CD4-positive, alpha-beta T cell treated with Interferon alpha-2 for 1 hour (primary cell): ENCODE data around the gene MFRP.
"Not testable (repeated sequence)": the region's sequence is repeated elsewhere in the genome, so short reads cannot be mapped to it uniquely, and the experiment has no call there.

Source experiments
- DNase-seq, 2 donors: peaks; one replicate each; pipeline ENCODE4 v3.0.0-alpha.2; 2020 to 2022

Gene MFRP

DNA sequence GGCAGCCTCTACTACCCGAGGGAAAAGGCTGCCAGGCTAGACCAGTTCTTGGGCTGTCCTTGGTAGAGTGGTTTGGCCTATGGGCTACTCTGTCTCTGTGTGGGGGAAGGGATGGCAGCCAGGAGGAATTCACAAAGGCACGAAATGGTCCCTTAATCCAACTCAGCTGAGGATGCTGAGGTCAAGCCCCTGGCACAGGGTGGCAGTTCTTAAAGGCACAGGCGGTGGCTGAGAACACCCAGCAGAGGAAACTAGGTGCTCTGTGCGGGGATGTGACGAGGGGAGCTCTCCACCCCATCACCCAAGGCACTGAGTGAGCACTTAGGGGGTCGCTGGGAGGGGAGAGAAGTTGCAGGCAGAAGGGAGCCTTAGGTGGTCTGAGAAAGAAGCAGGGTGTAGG is at the start of gene MFRP:
MFRP (minus strand) TSS at position 101 of the 400 bp plus-strand sequence. CDS start 192 bp downstream, outside the sequence.
- DNase-seq = no peak

DNA sequence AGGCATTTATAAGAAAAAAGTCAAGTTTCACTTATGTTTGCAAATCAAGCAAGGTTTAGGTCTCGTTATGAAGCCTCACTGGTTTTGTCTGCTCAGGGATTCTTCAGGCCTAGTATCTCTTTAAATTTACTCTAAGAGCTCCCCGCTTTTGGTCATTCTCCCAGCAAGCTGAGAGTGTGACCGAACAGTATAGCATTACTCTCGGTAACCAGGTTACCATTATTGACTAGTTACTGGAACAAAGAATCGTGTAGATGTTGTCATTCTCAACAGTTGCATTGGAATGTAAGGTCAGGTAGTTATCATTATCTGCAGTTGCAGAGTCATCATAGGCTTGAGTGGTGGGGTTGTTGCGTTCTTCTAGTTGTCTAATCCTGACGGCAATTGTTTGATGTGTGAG is 44.8 kb upstream of the MFRP start:
- no peak for DNase-seq

DNA sequence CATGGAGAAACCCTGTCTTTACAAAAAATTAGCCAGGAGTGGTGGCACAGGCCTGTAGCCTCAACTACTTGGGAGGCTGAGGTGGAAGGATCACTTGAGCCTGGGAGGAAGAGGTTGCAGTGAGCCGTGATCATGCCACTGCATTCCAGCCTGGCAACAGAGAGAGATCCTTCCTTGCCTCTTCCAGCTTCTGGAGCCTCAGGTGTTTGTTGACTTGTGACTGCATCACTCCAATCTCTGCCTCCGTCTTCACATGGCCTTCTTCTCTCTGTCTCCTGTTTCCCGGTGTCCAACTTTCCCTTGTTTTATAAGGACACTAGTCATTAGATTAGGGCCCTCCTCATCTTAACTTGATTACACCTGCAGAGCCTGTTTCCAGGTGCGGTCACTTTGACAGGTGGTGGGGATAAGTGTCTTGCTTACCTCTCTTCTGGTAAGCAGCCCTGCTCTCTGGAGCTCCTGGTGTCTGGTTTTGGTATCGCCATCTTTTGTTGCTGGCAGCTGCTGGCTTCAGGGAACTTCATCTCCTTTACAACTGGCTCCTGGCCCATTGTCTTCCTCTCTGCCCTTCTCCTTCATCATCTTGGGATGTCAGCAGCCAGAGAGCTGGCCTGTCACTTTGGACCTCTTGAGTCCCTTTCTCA is 43.2 kb upstream of the MFRP start:
- DNase-seq = peak in 1 of 2 donors; percentile 15

DNA sequence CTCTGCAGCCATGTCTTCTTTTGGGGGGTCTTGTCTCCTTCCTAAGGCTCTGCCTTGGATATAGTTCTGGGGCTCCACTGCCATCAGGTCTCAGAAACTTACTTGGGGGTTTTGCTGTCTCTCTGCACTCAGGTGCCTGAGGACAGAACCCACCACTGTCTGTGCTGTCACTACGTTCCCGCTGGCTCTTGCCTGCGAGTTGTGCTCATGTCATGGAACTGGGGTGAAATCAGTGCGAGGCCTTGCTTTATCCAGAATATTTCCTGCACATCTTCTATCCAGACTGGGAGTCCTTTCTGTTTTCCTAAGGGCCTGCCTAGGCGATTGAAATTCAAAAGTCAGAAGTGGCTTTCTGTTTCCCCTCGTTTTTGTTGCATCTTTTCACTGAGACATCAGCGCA is 41.6 kb upstream of the MFRP start:
- no peak for DNase-seq

DNA sequence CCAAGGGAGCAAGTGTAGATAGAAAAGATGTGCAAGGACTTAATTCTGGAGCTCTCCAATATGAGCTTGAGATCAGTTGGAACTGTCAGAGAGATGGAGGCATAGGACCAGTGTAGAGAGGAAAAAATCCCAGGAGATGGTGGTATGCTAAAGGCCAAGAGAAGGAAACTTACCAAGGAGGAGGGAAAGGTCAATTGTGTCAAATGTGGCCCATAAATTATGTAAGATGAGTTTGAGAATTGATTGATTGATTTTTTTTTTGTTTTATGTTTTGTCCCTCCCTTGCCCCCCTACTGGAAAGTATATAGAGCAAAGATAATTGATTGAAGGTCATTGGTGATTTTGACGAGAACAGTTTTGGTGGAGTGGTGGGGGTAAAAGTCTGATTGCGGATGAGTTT is 37.8 kb upstream of the MFRP start:
- no peak for DNase-seq

DNA sequence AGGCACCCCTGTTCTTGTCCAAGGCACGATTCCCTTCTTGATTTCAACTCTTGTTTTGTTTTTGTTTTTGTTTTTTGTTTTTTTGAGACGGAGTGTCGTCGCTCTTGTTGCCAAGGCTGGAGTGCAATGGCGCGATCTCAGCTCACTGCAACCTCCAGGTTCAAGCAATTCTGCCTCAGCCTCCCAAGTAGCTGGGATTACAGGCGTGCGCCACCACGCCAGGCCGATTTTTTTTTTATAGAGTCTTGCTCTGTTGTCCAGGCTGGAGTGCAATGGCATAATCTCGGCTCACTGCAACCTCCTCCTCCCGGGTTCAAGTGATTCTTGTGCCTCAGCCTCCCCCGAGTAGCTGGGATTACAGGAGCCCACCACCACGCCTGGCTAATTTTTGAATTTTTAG is 36.0 kb upstream of the MFRP start:
- DNase-seq = not testable (repeated sequence)

DNA sequence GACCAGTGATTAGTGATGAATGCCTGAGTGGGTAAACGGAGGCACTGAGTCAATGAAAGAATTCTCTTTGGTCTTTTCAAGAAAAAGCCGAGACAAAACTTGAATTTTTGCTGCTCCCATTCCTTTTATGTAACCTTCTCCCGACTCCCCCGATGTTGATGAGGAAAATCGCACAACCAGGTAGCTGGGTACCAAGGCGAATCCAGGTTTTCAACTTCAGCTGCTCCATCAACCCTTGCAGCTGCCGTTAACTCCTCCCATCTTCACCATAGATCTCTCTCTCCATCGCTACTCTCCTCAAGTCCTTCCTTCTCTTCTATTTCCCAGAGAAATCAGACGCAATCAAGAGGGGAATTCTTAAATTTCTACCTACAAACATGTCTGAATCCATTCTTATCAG is 35.6 kb upstream of the MFRP start:
- no peak for DNase-seq

DNA sequence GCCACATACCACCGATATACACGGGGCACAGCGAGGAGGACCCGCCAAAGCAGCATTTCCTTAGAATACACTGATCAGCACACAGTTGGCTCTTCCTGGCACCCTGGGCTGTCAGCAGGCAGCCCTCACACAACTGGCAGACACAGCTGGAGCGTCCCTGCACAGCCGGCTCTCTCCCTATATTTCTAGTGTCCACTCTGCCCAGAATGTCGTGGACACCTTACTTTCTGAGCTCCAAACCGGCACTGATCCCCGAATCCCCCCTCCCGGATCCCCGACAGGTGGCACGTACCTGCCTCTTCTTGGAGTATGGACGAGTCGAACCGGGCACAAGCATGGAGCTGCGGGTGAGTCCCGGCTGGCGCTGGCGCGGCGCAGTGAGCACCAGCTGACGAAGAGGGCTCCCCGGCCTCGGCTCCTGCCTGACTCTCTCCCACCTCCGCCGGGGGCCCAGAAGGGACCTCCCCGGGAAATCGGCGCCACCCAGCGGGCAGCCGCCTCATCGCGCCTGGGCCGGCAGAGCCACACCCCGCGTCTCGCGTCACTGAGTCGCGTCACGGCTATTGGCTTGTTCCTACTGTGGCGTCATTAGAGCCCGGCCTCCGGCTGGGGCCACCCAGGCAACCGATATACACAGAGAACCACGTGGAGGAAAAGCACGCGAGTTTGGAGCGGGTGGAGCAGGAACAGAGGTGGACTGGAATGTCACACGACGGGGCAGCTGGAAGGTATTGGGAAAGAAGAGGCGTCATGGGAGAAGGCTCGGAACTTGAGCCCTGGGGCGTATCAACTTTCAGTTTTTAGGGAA is 34.9 kb upstream of the MFRP start, which contains the start of gene USP2:
USP2 (minus strand) TSS at position 510 of the 808 bp plus-strand sequence. CDS start 8,210 bp downstream, outside the sequence.
- DNase-seq = peak; percentile 95 to 97

DNA sequence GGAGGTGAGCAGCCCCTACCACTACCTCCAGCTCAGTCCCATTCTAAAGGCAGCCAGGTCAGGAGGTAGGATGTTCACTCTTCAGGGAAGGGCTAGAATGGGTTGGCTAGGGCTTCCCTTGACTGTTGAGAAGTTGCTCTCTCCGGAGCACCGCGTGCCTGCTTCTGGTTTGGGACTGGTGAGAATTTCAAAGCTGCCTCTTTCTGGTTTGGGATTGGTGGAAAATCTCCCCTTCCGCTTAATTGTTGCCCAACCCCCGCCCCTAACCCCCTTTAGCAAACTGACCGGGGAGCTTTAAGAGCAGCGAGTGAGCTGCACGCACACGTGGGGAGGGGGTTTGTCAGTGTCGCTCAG is 34.3 kb upstream of the MFRP start:
- DNase-seq = no peak

DNA sequence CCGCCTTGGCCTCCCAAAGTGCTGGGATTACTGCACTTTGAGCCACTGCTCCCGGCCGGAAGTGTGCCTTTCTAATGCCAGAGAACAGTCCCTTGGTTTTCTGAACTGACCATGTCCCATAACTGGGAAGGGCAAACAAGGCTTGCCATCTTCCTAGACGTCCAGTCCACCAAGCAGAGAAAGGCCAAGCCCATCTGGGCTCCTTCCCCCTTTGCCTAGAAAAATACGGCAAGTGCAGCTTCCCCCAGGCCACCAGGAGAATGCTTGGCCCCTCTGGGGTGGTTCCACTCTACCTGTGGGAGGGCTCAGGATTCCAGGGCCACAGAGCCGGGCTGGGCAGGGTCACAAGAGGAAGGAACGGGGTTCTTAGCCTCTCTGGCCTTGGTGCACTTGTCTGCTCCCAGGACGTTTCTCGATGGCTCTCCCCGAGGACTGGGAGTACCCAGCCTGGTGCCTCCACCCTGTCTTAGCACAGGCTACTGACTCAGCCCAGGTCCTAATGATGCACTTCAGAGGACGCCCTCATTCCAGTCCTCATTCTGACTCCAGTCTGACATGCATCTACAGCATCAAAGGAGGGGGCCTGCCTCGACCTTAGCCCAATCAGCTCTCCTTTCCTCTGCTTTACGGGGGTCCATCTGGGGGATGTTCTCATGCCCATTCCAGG is 33.8 kb upstream of the MFRP start:
- DNase-seq = no peak

DNA sequence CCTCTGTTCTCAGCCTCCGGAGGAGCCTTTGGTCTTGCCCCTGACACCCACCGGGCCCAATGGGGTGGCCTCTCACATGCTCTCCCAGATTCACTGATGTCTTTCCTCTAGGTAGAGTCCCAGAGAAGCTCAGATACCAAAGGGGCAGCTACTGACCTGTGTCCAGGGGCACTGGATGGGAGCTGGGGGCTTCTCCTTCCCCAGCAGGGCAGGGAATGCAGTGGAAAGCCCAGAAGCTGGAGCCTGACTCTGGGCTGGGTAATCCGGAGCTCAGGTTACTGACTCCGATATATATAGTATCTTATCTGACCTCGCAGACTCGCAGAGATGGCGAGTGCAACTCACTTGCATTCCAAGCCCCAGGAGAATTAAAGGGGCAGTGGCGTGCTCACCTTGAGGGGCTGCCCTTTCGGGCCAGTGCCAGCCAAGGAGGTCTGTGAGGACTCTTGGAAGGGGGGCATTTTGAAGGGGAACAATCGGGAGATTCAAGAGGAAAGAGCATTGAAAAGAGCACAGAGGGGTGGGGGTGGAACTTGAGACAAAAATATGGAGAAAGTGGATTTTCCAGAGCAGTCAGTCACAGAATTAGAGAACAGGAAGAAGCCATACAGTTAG is 32.5 kb upstream of the MFRP start:
- DNase-seq = no peak

DNA sequence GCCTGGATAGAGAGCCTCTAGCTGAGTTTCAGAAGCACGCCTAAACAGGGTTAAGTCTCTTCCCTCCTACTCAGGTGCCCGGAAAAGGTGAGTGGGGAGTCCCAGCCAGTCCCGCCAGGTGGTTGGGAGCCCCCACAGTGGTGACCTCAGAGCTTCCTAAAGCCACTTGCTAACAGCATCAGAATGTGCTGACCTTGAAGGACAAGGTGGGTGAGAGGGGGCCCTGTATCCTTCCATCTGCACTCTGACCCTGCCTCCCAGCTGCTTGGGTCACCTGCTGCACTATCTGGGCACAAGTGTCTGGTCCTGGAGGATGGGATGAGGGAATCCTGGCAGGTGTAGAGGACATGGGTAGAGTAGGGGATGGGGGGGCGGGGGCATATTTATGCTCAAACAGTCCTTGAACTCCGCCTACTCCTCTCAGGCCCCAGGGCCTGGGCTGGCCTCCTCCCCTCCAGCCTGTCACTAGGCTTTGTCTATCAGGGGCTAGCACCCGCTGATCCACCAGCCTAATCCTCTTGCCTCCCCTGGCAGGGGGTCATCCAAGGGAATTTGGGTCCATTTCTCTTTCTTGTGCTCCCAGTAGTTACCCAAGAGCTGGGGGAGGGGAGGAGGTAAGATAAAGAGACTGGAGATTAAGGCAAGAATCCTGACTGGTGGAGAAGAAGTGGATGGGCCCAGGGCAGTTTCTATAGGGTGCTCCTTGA is 31.6 kb upstream of the MFRP start:
- no peak for DNase-seq

DNA sequence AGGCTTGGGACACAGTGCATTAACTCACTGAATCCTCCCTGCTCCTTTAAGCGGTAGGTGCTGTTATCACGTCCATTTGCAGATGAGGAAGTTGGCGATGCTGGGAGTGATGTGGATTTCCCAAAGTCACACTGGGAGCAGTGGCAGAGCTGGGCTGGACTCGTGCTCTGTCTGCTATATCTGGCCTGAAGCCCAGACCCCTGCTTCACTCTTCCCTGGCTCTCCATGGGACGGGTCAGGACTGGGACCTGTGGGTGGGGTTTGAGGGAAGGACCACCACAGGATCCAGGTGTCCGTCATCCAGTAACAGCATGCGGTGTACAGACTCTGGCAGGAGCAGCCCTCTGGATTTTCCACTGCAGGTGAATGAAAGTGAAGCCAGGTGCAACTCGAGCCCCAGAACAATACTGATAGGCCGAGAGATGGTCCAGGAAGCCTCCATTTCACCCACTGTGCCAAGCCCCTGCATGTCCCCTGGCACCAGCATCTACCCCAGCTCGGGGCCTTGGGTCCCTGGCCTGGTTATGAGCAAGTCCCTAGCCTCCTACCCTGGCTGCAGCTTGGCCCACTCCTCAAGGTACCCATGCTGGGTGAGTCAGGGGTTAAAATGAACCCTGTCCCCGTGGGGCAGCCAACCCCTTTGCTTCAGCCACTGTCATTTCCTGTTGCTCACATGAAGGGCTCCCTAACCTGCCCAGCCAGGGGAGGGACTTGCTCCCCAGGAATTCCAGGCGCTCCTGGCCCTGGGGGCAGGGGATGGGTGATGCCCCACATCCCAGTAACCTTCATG is 30.8 kb upstream of the MFRP start:
- DNase-seq = no peak

DNA sequence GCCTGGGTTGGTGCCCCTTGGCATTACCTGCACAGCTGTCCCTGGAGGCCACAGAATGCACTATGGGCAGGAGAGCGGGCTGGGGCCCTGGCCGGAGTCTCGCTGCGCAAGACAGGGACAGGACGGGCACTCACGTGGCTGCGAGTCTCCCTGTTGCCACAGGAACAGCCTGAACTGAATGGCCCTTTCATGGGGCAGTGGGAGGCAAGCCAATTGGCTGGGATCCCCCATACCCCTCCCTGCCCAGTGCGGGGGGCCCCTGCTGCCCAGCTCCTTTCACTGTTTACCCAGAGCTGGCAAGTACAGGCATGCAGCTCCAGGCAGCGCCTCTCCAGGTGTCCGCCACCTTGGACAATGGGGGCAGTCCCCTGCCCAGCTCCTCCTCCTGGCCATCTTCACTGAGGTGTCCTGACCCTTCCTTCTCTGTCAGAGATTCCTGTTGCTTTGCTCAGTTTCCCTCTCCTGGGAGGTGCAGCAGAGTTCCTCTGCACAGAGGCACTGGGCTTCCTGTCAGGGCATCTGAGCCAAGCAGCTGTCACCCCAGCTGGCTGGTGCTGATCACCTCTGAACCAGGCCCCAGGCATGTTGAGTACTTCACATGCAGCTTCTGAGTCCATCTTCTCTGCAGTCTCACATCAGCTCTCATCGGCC is 29.8 kb upstream of the MFRP start:
- no peak for DNase-seq

DNA sequence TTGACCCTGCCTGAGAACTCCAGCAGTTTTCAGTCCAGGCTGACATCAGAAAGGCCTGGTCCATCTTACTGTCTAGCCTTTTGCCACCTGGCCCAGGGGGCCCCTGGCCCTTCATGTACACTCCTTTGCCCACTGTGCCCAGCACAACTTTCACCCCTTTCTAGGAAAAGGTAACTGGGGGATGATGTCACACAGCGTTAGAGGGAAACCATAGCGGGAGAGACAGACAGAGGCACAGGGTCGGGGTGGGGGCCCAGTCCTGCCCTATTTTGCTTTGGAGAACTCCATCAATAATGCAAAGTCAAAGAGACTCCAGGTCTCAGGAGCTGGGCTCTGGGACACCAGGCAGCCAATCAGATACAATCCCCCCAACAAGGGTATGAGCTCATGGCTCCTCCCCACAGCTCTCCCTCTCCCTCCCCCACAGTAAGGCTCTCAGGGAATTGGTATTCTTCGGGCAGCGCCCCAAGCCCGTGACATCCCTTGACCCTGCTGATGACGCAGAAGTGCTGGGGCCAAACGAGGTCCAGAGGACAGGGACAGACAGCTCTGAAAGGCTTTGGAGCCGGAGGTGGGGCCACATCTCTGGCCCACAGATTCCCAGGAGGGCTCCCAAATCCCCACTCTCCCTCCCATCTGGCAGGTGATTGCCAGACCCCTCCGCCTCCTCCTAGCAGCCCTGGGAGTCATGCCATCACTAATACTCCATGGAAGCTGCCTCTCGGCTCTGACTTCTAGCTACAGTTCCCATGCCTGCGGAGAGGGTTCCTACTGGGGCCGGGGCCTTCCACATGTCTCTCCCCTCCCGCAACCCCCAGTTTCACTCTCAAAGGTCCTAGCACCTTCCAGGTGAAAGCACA is 29.1 kb upstream of the MFRP start:
- no peak for DNase-seq

DNA sequence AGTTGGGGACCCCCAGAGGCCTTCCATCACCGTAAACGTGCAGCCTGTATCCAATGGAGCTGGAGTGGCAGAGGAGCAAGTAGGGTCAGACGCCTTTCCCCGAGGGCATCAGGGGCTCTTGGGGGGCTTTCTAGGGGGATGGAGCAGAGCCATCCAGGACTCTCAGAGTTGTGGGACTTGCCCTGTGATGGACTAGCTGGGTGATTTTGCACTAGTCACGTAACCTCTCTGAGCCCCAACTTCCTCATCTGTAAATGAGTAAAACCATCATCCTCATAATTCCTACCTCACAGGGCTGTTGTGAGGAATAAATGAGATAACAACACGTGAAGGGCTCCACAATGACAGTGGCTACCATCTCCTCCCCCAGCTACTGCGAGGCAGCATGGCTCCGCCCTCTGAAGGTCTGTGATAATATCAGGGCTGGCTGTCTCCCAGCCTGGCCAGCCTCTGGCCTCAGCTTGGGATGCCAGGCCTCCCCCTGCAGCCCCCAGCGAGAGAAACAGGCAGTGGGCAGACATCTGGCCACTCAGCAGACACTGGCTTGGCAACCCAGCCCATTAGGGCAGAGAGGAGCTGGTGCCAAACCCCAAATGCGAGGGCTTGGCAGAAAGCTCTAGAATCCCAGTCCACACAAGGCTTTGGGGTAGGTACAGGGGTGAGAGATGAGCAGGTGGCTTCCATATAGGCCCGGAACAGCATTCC is 28.3 kb upstream of the MFRP start:
- DNase-seq = no peak

DNA sequence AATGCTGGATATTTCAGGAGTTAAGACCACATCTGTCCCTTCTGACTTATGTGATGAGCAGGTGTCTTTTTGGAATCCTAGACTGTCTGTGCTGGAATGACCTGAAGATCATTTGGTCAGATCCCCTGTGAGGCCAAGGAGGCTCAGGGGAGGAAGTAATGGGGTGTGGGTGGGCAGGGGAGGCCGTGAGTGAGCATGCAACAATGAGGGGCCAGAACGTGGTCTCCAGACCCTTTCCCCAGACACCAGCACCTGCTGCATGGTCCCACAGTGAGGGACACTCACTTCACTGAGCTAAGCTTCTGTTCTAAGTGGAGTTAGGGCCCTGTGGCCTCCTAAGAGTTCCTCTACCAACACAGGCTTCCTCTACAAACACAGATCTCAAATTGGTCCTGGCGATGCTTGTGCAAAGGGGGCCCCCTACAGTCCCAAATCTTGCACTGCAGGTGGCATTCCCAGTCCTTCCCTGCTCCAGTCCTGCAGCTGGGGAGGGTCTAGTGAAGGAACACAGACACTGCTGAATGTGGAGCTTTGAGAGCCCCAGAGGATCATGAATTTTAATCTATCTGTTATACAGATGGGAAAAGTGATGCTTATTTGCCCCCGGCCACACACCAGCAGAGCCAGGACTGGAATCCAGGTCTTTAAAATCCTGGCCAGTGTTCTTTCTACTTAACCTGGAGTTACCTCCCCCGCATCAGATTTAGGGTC is 27.6 kb upstream of the MFRP start:
- peak; percentile 26 to 57 for DNase-seq

DNA sequence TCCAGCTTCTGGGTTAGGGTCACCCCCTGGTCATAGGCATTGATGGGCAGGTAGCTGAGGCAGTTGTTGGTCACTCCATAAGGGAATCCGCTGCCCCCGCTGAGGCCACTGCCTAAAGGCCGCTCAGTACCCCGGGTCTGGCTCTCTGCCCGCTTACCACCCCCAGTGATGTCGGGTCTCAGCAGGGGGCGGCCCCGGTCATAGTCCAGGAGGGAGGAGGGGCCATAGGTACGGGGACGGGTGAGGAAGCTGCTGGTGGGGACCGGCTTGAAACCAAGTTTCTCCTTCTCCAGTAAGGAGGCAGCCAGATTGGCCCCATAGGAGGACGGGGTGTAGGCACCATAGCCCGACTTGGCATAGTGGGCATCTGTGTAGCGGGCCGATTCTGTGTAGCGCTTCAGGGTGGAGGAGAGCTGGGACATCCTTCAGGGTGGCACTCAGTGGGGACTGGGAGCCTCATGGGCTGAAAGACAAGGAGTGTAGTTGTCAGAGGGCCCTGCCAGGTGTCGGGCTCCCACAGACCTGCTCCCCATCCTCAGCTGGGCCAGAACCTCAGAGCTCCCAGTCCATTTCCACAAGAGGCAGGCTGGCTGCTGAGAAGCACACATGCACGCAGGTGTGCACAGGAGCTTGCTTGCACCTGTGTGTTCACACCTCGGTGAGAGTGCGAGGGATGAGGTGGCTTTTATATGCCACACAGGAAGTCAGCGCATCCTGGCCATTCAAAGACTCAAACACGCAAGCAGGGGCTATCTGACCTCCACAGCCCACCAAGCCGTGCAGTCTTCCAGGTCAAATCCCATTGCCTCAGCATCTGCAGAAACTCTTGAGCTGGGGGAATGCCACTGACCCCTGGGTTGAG is 26.8 kb upstream of the MFRP start:
- no peak for DNase-seq
